ENCODE data around the gene SYMPK.

DNA sequence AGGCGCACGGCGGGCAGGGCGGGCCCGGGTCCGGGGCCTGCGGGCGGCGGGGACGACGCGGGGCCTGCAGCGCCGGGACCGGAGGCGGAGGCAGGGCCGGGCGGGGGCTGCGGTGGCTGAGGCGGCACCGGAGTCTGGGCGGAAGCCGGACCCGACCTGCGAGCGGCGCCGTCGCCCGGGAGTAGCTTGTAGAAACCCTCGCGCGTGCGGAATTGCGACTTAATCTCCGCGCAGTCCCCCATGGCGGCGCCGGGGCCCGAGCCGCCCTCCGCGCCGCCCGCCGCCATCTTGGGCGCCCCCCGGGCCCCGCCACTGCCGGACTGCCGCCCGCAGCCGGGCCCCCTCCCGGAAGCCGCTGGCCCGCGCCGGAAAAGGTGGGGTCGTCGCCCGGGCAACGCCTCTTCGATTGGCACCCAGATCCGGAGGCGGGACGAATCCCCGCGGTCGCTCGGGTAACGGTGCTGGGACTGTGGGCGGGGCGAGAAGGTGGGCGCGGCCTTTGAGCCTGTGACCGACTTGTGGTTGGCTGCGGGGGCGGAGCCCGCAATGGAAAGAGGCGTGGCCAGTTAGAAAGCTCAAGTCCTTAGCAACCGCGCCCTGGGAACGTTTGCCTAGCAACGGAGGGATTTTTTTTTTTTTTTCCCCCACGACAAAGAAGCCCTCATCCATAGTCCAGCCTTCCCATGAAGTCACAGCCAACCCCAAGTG lies 70.3 kb downstream of the SYMPK start, which contains the start of gene DMWD:
- TF ChIP-seq, protein P1, sequence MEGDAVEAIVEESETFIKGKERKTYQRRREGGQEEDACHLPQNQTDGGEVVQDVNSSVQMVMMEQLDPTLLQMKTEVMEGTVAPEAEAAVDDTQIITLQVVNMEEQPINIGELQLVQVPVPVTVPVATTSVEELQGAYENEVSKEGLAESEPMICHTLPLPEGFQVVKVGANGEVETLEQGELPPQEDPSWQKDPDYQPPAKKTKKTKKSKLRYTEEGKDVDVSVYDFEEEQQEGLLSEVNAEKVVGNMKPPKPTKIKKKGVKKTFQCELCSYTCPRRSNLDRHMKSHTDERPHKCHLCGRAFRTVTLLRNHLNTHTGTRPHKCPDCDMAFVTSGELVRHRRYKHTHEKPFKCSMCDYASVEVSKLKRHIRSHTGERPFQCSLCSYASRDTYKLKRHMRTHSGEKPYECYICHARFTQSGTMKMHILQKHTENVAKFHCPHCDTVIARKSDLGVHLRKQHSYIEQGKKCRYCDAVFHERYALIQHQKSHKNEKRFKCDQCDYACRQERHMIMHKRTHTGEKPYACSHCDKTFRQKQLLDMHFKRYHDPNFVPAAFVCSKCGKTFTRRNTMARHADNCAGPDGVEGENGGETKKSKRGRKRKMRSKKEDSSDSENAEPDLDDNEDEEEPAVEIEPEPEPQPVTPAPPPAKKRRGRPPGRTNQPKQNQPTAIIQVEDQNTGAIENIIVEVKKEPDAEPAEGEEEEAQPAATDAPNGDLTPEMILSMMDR (IDR thresholded peaks at IDR 0.05), result peak in 1 of 3 donors; percentile 14
- TF ChIP-seq POLR2A (IDR thresholded peaks at IDR 0.05) (peak; percentile 62), EP300 (IDR thresholded peaks at IDR 0.05) (peak; percentile 28)

Data from ovary (tissue), 3 donors.